ENCODE results near the gene LAMC3.

DNA sequence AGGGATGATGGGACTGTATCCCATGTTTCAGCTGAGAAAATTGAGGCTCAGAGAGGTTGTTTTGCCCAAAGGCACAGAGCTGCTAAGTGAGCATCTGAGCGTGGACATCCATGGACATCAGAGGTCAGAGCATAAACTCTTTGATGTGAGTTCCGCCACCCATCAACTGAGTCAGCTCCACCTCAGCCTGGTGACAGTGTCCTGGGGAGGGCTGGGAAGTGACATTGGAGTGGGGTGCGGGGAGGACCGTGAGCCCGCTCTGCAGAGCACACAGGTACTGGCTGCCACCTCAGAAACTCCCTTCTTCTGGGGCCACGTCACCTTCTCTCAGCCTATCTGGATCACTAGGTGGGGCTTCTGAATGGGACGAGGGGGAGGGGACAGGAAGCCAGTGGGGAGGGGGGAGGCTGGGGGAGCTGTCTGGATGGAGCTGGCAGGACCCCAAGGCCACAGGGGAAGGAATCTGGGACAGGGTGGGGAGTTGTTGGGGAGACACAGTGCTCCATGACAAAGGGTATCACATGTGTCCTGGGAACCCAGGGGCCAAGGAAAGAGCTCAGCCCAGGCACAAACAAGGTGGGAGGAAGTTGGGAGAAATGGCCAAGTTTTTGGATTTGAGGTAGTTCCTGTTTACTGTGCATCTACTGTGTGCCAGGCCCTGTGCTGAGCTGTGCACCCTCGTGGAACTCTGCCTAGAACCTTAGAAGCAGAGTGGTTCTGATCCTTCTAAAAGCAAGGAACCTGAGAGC is 2.5 kb downstream of the LAMC3 start:
- TF ChIP-seq, protein P1, sequence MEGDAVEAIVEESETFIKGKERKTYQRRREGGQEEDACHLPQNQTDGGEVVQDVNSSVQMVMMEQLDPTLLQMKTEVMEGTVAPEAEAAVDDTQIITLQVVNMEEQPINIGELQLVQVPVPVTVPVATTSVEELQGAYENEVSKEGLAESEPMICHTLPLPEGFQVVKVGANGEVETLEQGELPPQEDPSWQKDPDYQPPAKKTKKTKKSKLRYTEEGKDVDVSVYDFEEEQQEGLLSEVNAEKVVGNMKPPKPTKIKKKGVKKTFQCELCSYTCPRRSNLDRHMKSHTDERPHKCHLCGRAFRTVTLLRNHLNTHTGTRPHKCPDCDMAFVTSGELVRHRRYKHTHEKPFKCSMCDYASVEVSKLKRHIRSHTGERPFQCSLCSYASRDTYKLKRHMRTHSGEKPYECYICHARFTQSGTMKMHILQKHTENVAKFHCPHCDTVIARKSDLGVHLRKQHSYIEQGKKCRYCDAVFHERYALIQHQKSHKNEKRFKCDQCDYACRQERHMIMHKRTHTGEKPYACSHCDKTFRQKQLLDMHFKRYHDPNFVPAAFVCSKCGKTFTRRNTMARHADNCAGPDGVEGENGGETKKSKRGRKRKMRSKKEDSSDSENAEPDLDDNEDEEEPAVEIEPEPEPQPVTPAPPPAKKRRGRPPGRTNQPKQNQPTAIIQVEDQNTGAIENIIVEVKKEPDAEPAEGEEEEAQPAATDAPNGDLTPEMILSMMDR (IDR thresholded peaks at IDR 0.05) = no peak
- no peak for TF ChIP-seq ZFX (IDR thresholded peaks at IDR 0.05; ENCODE audit: borderline replicate concordance)
